ENCODE data around the gene PCSK5.
A peak's percentile ranks its signal among the peaks of the same experiment; 100 is the strongest.

Gene PCSK5

GRCh38 chr9:76373173-76373783 lies 482.8 kb downstream of the PCSK5 start:
- DNase-seq = no peak

GRCh38 chr9:76373784-76374474 lies 483.5 kb downstream of the PCSK5 start:
- DNase-seq = no peak

GRCh38 chr9:76374783-76375559 lies 484.5 kb downstream of the PCSK5 start:
- no peak for DNase-seq

DNA sequence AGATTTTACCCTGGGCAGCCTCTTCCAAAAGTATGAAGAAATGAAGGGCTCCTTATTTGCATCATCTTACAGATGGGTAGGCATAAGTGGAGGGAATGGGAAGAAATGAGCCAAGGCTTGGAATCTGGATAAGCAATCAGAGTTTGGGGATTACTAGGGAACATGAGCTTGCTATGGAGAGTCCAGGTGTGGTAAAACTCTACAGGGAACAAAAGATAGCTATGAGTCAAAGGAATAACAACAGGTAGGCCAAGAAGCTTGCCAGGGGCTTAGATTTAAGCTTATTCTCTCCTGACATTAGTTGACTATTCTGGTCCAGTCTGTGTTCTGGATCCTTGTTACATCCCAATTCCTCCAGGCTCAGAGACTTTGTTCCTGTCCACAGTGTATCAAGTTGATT lies 487.3 kb downstream of the PCSK5 start:
- DNase-seq = no peak

GRCh38 chr9:76378367-76379073 lies 488.0 kb downstream of the PCSK5 start:
- no peak for DNase-seq

DNA sequence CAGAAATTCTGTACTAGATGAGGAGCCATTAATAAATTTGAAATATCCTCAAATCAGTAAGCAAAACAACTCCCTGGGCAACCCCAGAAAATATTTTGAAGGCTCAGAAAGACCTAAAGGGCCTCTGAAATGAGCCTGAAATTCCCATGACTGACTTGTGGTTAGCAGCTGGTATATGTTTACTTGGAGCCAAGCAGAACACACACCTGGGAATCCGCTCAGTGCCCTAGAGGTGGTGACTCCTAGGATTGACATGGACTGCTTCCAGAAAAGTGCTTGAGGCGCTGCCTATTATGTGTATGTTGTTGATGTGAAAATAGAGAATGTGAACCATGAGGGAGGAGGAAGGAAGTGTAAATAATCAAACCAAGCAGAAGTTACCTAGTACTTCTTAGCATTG lies 489.0 kb downstream of the PCSK5 start:
- DNase-seq = no peak

DNA sequence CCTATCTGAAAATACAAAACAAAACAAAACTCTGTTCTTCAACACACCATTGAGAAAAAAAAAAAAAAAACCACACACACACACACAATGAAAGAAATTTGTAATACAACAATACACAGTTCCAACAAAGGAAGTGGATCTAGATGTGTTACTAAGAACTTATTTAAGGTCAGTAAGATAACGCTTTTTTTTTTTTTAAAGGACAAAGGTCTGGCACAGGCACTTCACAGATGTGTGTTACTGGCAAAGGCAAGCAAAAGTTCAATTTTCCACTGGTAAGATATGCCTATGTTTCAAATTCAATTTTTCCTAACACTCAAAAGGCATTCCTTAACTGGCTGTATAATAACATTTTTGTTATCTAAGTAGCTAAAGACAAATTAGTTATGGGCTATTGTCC lies 500.2 kb downstream of the PCSK5 start:
- DNase-seq = no peak

GRCh38 chr9:76394195-76394959 lies 503.9 kb downstream of the PCSK5 start, which contains the start of gene RFK:
Gene RFK (minus strand): TSS chr9:76394426. CDS start chr9:76394171, 255 bp downstream.
- DNase-seq = peak; percentile 95

- DNase-seq = peak; percentile 40
Measured at GRCh38 chr9:76394960-76395252, 504.4 kb downstream of the PCSK5 start.

DNA sequence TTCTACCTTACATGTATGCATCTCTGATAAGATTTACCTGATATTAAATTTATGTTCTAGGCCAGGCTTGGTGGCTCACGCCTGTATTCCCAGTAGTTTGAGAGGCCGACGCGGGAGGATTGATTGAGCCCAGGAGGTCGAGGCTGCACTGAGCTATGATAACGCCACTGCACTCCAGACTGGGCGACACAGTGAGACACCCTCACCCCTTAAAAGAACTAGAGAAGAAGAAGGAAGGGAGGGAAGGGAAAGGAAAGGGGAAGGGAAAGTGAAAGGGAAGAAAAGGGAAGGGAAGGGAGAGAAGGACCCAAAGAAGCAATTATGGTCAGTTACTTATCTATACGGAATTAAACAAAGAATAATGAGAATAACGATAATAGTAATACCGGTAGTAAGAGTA lies 504.9 kb downstream of the PCSK5 start:
- DNase-seq = no peak

GRCh38 chr9:76396144-76396543 lies 505.7 kb downstream of the PCSK5 start:
- DNase-seq = no peak

DNA sequence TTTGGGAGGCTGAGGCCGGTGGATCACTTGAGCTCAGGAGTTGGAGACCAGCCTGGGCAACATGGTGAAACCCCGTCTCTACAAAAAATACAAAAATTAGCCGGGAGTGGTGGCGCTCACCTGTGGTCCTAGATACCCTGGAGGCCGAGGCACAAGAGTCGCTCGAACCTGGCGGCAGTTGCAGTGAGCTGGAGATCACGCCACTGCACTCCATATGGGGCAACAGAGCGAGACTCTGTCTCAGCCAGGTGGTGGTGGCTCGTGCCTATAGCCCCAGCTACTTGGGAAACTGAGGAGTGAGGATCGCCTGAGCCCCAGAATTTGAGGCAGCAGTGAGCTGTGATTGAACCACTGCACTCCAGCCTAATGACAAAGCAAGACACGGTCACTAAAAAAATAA lies 506.1 kb downstream of the PCSK5 start:
- DNase-seq = no peak

- DNase-seq = no peak
Measured at GRCh38 chr9:76399856-76400255, 509.4 kb downstream of the PCSK5 start.

- DNase-seq = no peak
Measured at GRCh38 chr9:76400534-76401096, 510.1 kb downstream of the PCSK5 start.

DNA sequence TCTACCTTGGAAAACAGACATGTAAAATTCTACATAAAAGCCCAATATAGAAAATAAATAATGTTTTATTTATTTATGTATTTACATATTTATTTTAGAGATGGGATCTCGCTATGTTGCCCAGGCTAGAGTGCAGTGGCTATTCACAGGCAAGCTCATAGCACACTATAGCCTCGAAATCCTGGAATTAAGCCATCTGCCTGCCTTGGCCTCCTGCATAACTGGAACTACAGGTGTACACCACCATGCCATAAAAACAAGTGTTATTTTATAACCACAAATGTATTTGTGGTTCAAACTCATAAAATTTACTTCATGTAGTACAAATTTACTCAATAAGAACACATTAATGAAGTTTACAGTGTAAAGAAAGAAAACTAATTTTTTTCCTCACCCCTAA lies 510.7 kb downstream of the PCSK5 start:
- no peak for DNase-seq

GRCh38 chr9:76401580-76402354 lies 511.3 kb downstream of the PCSK5 start:
- DNase-seq = no peak

- no peak for DNase-seq
Measured at GRCh38 chr9:76403352-76403751, 512.9 kb downstream of the PCSK5 start.

- no peak for DNase-seq
Measured at GRCh38 chr9:76404401-76404800, 513.9 kb downstream of the PCSK5 start.

- no peak for DNase-seq
Measured at GRCh38 chr9:76405340-76405739, 514.9 kb downstream of the PCSK5 start.

DNA sequence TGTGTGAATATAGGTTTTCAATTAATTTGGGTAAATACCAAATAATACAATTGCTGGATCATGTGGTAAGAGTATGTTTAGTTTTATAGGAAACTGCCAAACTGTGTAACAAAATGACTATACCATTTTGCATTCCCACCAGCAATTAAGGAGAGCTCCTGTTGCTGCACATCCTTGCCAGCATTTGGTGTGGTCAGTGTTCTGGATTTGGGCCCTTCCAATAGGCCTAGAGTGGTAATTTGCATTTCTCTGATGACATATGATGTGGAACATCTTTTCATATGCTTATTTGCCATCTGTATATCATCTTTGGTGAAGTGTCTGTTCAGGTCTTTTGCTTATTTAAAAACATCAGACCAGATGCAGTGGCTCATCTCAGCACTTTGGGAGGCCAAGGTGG lies 515.4 kb downstream of the PCSK5 start:
- no peak for DNase-seq
